HL-60 (cell line): ENCODE measurements around the gene CACNA2D3.

Experiments used
- DNase-seq, 2 experiments: peaks; one replicate each; pipeline ENCODE4 v3.0.0-alpha.2; 2010 to 2020; ENCODE audit warnings: low read depth in 1 of 2, low spot score in 1 of 2
- H3K27ac ChIP-seq: fragments of 250-450 bp; sonication (Bioruptor Pico); replicated peaks from 2 replicates; pipeline ENCODE4 v1.5.1; 2020; ENCODE audit warnings: mild to moderate bottlenecking, moderate library complexity
- H3K27me3 ChIP-seq: fragments of 250-450 bp; sonication (Bioruptor Pico); 2 replicates; pipeline ENCODE4 v1.5.1; 2021; ENCODE audit warnings: mild to moderate bottlenecking, moderate library complexity; ENCODE audit not compliant: insufficient read depth, poor library complexity, severe bottlenecking
- H3K4me3 ChIP-seq: replicated peaks from 2 replicates; pipeline ENCODE4 v1.5.1; 2011; ENCODE audit warnings: mild to moderate bottlenecking, control low read depth, low read length; ENCODE audit not compliant: insufficient read depth
- GABPA ChIP-seq: IDR thresholded peaks from 2 replicates; pipeline ENCODE4 v1.6.1; 2012; ENCODE audit warnings: low read depth
- POLR2AphosphoS5 ChIP-seq: IDR thresholded peaks from 2 replicates; pipeline ENCODE4 v1.6.1; 2012; ENCODE audit warnings: low read depth
- SPI1 ChIP-seq: IDR thresholded peaks from 2 replicates; pipeline ENCODE4 v1.6.1; 2012; ENCODE audit warnings: low read depth, mild to moderate bottlenecking, borderline replicate concordance
- TF ChIP-seq, protein P1 (sequence below): IDR thresholded peaks from 2 replicates; pipeline ENCODE4 v1.6.1; 2012; ENCODE audit warnings: low read depth; ENCODE audit not compliant: insufficient replicate concordance
- TF ChIP-seq, protein P2 (sequence below): IDR thresholded peaks from one replicate; pipeline ENCODE4 v1.5.1; 2011; ENCODE audit warnings: low read length, control low read depth, inconsistent platforms; ENCODE audit not compliant: insufficient read depth

The CACNA2D3 gene

DNA sequence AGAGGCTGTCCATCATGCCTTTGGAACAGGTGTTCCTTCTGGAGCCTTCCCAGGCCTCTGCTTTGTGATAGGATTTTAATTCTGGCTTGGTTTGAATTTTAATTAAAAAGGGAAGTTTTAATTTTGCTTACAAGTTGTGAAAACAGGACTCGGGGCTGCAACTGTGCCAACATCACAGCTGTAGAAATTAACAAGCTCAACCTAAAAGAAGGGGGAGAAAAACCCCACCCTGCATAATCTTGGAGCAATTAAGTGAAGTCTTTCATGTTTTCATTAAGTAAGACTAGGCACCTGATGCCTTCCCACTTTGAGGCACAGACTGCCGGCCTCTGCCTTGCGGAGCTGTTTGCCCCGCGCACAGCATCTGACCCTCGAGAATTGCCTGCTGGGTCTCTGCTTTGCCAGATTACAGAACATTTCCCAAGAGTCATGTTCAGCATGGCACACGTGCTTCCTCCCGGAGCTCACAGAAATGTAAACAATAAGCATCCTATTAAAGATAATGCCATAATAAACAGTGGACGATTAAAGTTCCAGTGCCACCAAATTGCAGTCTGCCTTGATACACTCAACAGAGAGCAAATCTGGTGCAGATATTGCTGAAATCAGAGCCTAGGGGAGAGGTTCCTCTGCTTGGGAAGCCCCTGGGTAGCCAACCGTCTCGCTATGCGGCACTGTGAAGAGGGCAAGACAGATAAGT lies 441.3 kb downstream of the CACNA2D3 start:
- no peaks in the 10 kb centered on the region for H3K27me3 ChIP-seq
- no peak for DNase-seq
- TF ChIP-seq, protein P1, sequence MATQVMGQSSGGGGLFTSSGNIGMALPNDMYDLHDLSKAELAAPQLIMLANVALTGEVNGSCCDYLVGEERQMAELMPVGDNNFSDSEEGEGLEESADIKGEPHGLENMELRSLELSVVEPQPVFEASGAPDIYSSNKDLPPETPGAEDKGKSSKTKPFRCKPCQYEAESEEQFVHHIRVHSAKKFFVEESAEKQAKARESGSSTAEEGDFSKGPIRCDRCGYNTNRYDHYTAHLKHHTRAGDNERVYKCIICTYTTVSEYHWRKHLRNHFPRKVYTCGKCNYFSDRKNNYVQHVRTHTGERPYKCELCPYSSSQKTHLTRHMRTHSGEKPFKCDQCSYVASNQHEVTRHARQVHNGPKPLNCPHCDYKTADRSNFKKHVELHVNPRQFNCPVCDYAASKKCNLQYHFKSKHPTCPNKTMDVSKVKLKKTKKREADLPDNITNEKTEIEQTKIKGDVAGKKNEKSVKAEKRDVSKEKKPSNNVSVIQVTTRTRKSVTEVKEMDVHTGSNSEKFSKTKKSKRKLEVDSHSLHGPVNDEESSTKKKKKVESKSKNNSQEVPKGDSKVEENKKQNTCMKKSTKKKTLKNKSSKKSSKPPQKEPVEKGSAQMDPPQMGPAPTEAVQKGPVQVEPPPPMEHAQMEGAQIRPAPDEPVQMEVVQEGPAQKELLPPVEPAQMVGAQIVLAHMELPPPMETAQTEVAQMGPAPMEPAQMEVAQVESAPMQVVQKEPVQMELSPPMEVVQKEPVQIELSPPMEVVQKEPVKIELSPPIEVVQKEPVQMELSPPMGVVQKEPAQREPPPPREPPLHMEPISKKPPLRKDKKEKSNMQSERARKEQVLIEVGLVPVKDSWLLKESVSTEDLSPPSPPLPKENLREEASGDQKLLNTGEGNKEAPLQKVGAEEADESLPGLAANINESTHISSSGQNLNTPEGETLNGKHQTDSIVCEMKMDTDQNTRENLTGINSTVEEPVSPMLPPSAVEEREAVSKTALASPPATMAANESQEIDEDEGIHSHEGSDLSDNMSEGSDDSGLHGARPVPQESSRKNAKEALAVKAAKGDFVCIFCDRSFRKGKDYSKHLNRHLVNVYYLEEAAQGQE, result no peak
- no peak for TF ChIP-seq SPI1
- no peak for TF ChIP-seq POLR2AphosphoS5
- TF ChIP-seq GABPA, result no peak
- TF ChIP-seq, protein P2, sequence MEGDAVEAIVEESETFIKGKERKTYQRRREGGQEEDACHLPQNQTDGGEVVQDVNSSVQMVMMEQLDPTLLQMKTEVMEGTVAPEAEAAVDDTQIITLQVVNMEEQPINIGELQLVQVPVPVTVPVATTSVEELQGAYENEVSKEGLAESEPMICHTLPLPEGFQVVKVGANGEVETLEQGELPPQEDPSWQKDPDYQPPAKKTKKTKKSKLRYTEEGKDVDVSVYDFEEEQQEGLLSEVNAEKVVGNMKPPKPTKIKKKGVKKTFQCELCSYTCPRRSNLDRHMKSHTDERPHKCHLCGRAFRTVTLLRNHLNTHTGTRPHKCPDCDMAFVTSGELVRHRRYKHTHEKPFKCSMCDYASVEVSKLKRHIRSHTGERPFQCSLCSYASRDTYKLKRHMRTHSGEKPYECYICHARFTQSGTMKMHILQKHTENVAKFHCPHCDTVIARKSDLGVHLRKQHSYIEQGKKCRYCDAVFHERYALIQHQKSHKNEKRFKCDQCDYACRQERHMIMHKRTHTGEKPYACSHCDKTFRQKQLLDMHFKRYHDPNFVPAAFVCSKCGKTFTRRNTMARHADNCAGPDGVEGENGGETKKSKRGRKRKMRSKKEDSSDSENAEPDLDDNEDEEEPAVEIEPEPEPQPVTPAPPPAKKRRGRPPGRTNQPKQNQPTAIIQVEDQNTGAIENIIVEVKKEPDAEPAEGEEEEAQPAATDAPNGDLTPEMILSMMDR, result no peak
- no peak overlapping the region for H3K4me3 ChIP-seq
- H3K27ac ChIP-seq, result no peak overlapping the region

DNA sequence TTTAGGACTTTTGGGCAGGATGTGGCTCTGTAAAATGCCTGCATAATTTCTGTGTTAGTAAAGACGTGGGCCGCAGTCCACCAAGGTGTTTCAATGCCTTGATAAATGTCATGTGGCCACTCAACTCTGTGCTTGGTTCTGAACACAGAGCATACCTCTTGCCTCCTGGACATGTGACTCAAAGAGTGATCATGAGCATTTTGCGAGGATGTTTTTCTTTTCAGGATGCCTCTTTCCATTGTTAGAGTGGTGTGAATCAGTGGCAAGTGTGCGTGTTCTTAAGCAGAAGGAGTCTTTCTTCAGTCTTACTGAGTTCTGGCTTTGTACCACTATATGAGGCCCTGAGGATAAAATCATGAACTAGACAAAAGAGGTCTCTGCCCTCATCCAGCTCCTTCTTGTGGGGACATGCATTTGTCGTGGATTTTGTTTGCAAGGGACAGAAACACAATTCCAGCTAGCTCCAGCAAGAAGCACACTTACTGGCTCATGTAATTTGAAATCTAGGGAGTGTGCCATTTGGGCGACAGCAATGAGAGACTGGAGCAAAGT lies 442.1 kb downstream of the CACNA2D3 start:
- TF ChIP-seq POLR2AphosphoS5 (no peak), SPI1 (no peak), GABPA (no peak)
- TF ChIP-seq, protein P1, result no peak
- TF ChIP-seq, protein P2, result no peak
- Histone ChIP-seq H3K4me3 (no peak overlapping the region), H3K27ac (no peak overlapping the region), H3K27me3 (no peaks in the 10 kb centered on the region)
- DNase-seq, result no peak

DNA sequence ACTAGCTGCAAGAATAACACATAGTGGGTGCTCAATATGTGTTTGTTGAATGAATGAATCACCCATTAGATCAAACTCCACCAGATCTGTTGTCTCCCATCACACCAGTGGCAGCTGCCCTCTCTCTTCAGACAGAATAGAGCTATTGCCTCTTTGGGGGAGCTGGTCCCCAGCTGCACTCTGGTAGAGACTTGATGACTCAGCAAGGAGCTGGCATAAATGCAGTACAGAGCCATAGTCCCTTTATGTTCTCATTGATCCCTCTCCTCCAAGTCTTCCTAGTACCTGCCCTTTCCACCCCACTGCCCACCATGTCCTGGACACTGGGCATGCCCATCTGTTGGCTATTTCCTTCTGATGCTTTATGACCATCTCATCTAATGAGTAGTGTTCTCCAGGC lies 443.6 kb downstream of the CACNA2D3 start:
- Histone ChIP-seq H3K27me3 (no peaks in the 10 kb centered on the region), H3K4me3 (no peak overlapping the region), H3K27ac (no peak overlapping the region)
- TF ChIP-seq GABPA, result no peak
- no peak for TF ChIP-seq SPI1
- TF ChIP-seq, protein P2, result no peak
- TF ChIP-seq POLR2AphosphoS5, result no peak
- TF ChIP-seq, protein P1, result no peak
- no peak for DNase-seq
